ENCODE results near the gene LACRT. TPM values are rescaled to one million over a fixed set of nuclear protein-coding genes. Genes with fewer than 3 reads are reported as not detected.
A peak's percentile ranks its signal among the peaks of the same experiment; 100 is the strongest.

The LACRT gene
- total and polyA plus RNA-seq, 2 of the 13 experiments (the other 11 are each of a cell fraction or from before 2014, with no cell fraction given): not detected

DNA sequence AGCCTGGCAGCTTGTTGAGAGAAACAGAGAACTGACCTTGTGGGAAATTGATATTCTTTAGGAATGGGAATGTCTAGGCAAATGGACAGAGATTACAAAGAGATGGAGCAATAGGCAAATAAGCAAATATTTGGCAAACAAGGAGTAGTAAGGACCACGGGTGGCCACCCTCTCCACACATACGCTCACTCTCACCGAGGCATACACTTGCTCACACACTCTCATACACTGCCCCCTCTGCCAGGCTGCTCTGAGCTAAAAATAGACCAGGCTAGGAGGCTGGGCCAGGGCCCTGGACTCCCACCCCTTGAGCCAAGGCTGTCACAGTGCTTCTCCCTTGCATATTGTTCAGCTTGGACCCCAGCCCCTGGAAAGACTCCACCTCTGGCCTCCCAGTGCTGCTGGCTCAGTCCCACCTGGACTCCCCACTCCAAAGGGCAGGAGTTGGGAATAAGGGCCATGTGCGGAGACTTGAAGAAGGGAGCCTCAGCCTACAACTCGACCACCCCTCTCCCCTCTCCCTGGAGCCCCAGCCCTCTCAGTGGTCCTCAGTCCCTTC, 47.3 kb downstream of the LACRT start (continued):
- TF ChIP-seq, protein P1, sequence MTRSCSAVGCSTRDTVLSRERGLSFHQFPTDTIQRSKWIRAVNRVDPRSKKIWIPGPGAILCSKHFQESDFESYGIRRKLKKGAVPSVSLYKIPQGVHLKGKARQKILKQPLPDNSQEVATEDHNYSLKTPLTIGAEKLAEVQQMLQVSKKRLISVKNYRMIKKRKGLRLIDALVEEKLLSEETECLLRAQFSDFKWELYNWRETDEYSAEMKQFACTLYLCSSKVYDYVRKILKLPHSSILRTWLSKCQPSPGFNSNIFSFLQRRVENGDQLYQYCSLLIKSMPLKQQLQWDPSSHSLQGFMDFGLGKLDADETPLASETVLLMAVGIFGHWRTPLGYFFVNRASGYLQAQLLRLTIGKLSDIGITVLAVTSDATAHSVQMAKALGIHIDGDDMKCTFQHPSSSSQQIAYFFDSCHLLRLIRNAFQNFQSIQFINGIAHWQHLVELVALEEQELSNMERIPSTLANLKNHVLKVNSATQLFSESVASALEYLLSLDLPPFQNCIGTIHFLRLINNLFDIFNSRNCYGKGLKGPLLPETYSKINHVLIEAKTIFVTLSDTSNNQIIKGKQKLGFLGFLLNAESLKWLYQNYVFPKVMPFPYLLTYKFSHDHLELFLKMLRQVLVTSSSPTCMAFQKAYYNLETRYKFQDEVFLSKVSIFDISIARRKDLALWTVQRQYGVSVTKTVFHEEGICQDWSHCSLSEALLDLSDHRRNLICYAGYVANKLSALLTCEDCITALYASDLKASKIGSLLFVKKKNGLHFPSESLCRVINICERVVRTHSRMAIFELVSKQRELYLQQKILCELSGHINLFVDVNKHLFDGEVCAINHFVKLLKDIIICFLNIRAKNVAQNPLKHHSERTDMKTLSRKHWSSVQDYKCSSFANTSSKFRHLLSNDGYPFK (CRISPR knock-in tag; IDR thresholded peaks at IDR 0.05; ENCODE audit: borderline replicate concordance): no peak
- TF ChIP-seq, protein P2, sequence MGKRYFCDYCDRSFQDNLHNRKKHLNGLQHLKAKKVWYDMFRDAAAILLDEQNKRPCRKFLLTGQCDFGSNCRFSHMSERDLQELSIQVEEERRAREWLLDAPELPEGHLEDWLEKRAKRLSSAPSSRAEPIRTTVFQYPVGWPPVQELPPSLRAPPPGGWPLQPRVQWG (CRISPR knock-in tag; IDR thresholded peaks at IDR 0.05; ENCODE audit: borderline replicate concordance, low read depth): no peak
- no peak for TF ChIP-seq ZNF552 (CRISPR knock-in tag; IDR thresholded peaks at IDR 0.05; ENCODE audit: borderline replicate concordance)
- no peak for TF ChIP-seq RFXAP (CRISPR knock-in tag; IDR thresholded peaks at IDR 0.05; ENCODE audit: borderline replicate concordance)
- TF ChIP-seq PLSCR1 (CRISPR knock-in tag; IDR thresholded peaks at IDR 0.05; ENCODE audit: borderline replicate concordance): no peak
- no peak for TF ChIP-seq ZNF557 (CRISPR knock-in tag; IDR thresholded peaks at IDR 0.05)
- TF ChIP-seq CHD4 (IDR thresholded peaks at IDR 0.05; ENCODE audit: borderline replicate concordance, low read length): no peak
- TF ChIP-seq ZNF282 (IDR thresholded peaks at IDR 0.05; ENCODE audit: partially characterized antibody): no peak
- peak; percentile 72 for TF ChIP-seq FOXA3 (CRISPR knock-in tag; IDR thresholded peaks at IDR 0.05)
- TF ChIP-seq NAIF1 (CRISPR knock-in tag; IDR thresholded peaks at IDR 0.05; ENCODE audit: borderline replicate concordance): no peak
- TF ChIP-seq BCL6 (CRISPR knock-in tag; IDR thresholded peaks at IDR 0.05): peak; percentile 83
- no peak for TF ChIP-seq STAT5B (CRISPR knock-in tag; IDR thresholded peaks at IDR 0.05)
- peak; percentile 96 for TF ChIP-seq ZNF317 (CRISPR knock-in tag; IDR thresholded peaks at IDR 0.05)
- TF ChIP-seq CERS6 (CRISPR knock-in tag; IDR thresholded peaks at IDR 0.05): no peak
- TF ChIP-seq RERE (CRISPR knock-in tag; IDR thresholded peaks at IDR 0.05; ENCODE audit: low read depth): no peak
- TF ChIP-seq, protein P3, sequence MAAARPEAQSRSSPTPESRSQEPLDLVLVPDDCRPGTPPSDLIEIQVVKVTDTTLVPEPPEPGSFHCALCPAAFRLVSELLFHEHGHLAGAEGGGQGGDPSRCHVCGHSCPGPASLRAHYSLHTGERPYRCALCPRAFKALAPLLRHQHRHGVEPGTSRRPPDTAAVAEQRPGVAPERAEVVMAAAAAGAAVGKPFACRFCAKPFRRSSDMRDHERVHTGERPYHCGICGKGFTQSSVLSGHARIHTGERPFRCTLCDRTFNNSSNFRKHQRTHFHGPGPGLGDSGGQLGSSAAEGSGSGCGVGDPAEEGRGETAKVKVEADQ (CRISPR knock-in tag; IDR thresholded peaks at IDR 0.05; ENCODE audit: borderline replicate concordance): no peak
- TF ChIP-seq SP4 (CRISPR knock-in tag; IDR thresholded peaks at IDR 0.05): no peak
- TF ChIP-seq ZNF788 (CRISPR knock-in tag; IDR thresholded peaks at IDR 0.05; ENCODE audit: borderline replicate concordance): no peak
- no peak for TF ChIP-seq SKI (IDR thresholded peaks at IDR 0.05; ENCODE audit: partially characterized antibody)
